DLD1 (cell line): Measurements from ENCODE around the gene ZP1.

Experiments
- in situ Hi-C: cut with HindIII; loops from 2 replicates; pipeline ENCODE4 v1.10.0; 2017; ENCODE audit warnings: low sequenced_read_pairs

Gene ZP1

DNA sequence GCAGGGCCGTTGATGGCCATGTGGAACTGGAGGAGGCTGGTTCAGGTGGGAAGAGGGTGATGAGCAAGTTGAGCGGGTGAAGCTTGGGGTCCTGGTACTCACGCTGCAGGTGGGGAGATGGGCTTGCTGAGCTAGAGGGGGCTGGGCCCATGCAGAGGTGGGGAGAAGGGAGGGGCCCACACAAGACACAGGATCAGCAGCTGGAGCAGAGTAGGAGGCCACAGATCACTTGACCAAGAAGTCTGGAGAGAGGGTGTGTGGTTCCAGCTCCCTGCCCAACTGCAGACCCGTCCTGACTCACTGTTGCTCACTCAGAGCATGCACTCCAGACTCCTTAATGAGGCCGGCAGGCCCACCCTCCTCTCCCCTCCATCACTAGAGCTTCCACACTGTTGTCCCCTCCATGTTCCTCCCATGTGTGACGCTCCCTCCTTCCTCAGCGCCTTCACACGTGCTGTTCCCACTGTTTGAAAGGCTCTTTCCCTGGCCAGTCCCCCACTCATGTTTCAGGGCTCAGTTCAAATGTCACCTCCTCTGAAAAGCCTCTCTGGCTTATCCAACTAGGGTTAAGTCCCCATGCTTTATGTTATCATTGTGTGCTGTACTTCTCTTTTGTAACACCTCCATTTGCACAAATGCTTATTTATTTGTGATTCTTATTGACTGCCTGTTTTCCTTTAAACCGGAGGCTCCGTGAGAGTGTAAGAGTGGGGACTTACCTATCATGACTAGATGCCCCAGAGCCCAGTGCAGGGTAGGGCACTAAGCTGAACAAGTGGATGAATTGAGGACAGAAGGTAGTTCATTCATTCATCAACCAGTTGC is 23.1 kb upstream of the ZP1 start:
- in situ Hi-C loops: no loop called here

DNA sequence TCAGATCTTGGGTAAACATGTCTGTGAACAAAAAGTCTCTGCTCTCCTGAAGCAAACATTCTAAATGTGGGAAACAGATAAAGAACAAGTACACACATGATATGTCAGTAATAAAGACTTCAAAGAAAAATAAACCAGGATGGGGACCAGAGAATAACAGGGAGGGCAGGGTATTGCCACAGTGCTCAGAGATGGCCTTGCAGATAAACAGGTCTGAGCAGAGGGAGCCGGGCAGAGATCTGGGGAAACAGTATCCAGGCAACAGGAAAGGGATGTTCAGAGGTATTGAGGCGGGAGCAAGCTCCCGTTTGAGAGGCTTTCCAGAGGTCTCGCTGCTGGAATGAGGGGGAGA is 22.5 kb upstream of the ZP1 start:
- in situ Hi-C loops: no loop called here

DNA sequence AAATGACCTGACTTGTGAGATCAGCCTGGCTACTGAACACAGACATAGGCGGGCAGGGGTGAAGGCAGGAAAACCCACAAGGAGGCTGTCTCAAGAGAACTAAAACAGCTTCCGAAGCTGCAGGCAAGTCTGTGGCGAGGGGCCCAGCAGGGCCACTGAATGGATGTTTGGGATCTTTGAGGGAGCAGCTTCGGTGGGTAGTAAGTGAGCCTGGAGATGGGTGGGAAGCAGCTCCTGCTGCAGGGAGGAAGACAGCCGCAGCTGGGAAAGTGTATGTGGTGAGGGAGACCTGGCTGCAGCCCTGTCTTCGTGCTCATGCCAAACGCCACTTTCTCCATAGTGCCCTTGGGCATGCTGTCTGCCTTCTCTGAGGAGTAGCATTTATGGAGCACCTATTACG is 22.0 kb upstream of the ZP1 start:
- in situ Hi-C loops: no loop called here

DNA sequence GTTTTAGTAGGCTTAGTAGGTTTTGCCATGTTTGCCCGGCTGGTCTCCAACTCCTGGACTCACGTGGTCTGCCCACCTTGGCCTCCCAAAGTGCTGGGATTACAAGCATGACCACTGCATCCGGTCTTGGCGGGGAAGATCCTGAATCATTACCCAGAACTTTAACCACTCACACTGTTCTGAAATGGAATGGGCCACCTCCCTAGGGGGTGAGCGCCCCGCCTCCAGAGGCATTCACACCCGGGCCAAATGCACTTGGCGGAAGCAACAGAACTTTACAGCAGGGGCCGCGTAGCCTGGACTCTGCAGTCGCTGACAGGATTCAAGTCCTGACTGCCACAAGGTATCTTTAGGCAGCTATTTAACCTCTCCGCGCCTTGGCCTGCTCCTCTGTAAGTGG is 20.1 kb upstream of the ZP1 start:
- in situ Hi-C loops: no loop called here

DNA sequence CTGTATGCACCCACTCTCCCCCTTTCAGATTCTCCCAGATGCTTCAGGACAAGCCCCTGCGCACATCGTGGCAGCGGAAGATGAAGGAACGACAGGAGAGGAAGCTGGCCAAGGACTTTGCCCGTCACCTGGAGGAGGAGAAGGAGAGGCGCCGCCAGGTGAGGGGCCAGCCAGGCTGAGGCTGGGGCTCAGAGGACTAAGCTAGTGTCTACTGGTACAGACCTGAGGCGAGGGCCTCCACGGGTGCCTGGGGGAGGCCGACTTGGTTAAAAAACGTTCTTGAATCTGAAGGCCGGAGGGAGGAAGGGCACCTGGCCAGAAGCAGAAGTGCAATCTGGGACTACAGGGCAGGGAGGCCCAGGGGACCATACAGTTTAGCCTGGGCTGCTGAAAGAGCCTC is 19.4 kb upstream of the ZP1 start:
- in situ Hi-C loops: no loop called here

DNA sequence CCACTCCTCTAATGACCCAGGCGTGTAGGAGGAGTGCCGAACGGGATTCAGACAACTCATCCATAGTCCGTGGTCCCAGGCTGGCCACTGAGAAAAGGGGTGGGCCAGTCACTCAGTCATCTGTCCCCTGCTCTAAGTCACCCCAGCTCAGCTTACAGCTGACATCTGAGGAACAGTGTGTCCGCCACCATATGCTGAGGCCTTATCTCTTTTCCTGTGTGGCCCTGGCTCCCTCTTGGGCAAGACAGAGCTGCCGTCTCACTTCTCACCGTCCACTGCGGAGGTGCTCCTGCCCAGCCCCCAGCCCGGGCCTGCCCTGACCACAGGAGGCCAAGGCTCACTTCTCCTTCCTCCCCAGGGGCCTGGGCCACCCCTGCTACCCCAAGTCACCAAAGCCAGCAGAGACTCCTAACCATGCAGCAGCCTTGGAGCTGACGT is 18.6 kb upstream of the ZP1 start:
- in situ Hi-C loops: no loop called here

DNA sequence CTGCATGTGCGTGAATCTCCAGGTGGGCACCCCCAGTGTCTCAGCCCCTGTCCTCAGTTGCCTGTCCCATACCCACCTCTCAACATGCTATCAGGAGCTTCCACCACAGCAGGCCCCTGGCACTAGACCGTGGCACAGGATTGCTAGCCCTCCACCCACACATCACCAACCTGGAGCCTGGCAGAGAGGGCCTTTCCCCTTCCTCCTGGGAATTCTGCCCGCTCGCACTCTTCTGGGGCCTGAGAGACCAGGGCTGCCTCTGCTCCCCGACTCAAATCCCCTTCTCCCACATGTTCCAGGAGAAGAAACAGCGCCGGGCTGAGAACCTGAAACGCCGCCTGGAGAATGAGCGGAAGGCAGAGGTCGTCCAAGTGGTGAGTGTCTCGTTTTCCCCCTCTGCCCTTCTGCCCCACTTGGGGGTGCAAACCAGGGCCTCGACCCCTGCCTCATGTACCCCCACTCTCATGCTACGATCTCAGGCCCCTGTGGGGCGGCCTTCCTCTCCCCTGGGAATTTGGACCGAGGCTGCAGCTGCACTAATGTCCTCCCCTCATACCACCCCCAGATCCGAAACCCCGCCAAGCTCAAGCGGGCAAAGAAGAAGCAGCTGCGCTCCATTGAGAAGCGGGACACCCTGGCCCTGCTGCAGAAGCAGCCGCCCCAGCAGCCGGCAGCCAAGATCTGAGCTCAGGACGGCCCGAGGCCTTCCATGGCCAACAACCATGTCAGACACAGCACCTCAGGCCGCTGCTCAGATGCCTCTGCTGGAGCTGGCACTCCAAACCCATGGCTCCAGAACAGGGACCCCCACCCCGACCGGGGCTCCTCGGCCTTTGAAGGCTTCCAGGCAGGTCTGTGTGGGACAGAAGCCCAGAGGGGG is 17.5 kb upstream of the ZP1 start:
- in situ Hi-C loops: no loop called here

DNA sequence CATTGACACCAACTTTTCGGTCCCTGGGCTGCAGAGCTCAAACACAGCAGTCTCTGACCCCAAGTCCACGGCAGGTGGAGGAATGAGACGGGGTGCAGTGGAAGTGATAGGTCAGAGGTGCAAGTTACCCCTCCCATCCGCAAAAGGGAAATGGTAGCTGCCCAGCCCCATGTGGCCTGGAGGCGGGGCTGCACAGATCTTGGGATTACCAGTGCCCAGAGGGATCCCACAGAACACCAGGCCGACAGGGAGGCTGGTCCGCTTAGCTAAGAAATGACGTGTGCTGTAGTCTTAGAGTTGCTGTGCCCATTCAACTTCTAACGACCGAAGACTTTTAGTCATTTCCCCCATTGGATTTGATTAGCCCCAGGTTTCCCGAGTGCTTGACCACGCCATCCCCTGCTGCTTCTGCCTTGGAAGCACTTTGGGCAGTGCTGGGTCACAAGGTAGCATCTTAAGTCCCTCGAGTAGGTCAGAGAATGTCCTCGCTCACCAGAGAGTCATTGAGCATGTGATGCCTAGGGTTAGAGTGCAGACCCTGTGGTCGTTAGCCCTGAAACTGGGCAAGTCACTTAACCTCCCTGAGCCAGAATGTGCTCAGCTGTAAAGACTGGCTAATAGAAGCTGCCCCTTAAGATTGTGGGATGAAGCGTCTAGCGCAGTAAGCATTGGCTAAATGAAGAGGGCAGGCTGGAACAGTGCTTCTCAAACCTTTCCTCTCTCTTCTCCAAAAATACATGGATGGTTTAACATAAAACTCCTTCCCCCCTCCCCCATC is 15.8 kb upstream of the ZP1 start:
- in situ Hi-C loops: no loop called here

DNA sequence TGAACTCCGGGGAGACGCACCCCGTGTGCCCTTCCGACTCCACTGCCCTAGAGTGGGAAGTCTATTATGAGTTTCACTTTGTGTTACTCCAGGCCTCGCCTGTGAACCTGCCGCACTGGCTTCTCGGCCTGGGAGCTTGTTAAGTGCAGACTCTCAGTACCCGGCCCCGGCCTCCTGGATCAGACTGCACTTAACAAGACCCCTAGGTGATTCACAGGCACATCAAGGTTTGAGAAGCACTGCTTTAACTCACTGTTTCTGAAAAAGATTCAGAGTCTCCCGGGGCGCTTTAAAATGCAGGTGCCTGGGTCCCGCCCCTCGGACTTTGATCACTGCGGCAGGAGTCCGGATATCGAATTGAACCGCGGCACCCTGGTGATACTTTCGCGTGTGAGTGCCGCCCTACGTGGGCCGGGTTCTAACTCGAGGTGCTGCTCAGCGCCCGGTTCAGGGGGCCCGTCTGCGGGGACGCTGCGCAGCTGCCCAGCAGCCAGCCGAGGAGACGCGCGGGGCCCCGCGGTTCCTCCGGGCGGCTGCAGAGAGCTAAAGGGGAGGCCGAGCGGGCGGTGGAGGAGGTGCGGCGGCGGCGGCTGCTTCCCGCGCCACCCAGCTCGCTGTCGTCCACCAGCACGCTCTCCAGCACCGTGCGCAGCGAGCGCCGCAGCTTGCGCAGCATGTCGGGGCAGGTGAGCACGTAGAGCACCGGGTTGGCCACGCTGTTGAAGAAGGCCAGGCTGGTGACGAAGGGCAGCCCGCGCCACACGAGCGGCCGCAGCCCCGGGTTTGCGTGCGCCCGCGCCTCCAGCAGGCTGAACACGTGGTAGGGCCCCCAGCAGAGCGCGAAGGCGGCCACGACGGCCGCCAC is 15.0 kb upstream of the ZP1 start:
- in situ Hi-C loops: no loop called here

DNA sequence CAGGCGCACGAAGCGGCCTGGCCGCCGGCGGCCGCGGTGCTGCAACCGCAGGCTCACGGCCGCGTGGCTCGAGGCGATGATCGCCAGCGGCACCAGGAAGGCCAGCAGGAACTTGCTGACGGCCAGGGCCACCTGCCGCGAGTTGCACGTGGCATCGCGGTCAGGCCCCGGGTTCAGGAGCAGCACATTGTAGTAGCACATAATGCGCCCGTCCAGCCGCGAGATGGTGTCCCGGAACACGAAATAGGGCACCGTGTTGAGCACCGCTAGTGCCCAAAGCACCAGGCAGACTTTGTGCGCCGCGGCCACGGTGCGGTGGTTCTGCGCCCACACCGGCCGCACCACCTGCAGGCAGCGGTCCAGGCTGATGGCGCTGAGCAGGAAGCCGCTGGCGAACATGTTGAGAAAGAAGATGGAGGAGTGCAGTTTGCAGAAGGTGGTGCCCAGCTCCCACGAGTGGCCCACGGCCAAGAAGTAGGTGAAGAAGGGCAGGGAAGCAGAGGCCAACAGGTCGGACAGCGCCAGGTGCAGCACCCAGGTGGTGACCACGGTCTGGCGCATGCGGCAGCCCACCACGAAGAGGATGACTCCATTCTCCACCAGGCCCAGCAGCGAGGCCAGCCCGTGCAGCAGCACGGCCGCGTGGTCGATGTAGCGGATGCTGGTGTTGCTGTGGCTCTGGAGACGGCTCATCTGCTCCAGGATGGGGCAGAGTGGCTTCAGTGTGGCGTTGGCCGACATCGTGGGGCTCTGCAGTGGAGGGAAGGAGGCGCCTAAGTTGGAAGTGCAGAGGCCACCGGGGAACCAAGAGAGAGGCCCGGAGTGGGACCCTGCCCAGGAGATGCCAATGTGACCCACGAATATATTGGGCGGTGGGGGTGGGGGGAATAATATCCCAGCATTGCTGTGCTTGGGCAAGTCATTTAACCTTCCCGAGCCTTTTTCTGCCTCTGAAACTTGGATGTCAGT is 14.1 kb upstream of the ZP1 start:
- in situ Hi-C loops: no loop called here

DNA sequence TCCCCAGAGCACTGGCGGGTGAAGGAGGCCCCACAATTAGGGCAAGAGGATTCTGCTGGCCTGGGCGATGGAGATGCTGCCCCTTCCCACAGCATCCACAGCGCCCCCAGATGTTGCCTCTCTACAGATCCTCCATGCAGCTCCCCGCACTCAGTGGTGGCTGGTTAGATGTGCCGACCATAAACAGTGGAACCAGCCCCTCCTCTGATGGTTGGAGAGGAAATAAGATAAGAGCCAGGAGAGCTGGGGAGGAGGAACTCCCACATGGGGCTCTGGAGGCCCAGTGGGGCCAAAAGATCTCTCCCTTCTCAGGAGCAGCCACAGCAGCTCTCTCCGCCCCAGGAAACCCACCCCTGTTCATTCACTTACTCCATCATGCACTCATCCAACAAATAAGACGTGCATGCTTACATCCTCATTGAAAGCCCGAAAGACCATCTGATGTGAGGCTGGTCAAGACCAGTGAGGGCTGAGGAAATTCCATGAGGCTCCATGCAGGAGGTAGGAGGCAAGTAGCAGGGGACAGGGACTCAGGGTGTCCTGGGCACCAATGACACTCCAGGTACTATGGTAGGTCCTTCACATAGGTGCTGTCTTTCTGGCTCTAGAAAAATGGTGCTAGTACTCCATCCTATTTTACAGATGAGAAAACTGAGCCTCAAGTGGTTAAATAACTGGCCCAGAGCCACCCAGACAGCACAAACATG is 13.0 kb upstream of the ZP1 start:
- in situ Hi-C loops: no loop called here

DNA sequence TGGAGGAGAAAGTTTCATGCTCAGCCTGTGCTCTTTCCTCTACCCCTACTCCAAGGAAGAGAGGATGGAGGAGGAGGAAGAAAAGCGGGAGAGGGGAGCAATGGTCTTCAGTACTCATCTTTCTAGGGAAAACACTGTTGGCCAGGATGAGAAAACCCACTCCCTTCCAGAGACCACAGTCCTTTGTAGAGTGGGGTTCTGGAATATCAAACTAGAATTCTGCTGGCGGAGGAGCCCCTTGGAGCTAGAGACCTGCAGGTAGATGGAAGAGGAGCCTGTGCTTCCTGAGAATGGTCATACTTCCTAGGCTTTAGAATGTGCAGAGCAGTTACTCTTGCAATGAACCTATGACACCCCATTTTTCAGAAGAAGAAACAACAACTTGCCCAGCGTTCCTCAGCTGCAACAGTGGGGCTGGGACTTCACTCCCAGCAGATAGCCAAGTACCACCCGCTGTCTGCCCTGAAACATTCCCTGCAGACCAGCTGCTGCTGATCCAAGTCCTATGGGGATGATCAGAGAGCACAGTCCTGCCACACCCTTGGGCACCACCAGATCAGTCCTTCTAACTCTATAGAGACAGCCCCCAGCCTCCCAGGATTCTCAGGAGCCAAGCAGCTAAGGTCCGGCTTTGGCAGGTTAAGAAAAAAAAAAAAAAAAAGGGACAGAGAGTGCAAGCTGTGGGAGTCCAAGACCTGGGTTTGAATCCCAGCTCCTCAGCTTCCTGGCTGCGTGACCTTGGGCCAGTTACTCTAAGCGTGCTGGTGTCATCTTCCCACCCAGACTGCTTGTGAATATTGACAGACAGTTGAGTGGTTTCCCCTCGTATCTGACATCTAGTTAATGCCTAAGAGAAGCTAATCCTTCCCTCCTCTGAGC is 12.3 kb upstream of the ZP1 start:
- in situ Hi-C loops: no loop called here

DNA sequence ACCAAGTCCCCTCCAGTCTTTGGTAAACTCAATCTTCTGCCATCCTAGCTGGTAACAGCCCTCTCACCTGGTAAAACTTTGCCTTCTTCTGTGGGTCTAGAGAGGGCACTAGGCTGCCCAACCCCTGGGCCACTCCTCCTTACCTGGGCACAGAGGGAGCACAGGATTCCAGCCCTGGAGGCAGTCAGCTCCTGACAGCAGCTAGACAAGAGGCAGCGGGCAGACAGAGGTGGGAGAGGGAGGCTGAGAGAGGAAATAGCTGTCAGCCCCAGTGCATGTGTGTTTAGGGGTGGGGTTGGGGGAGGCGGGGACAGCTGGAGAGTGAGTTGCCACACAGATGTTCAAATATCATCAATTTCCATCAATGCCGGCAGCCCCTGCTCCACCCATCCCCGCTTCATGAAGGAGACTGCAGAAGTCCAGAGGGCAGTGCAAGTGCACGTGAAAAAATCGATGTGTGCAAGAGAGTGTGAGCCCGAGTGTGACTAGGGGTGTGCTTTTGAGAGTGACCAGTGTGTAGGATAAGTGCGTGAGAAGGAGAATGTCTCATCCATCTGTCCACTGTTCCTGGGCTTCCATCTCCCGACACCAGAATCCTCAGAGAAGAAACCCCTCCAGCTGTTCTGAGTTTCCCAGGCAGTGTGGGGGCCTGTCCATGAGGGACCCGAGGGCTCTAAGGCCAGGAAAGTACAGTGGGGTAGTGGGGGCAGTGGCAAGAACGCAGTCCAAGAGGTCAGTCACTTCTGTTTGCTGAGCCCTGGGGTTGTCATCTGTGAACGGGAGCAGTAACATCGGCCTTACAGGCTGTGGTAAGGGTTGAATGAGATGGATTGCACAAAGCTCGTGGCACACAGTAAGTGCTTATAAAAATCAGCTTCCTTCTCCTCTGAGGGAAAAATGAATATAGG is 11.4 kb upstream of the ZP1 start, which contains the start of gene PTGDR2:
PTGDR2 (minus strand) TSS at position 225 of the 908 bp plus-strand sequence. CDS start 2,228 bp downstream, outside the sequence.
- in situ Hi-C loops: no loop called here

DNA sequence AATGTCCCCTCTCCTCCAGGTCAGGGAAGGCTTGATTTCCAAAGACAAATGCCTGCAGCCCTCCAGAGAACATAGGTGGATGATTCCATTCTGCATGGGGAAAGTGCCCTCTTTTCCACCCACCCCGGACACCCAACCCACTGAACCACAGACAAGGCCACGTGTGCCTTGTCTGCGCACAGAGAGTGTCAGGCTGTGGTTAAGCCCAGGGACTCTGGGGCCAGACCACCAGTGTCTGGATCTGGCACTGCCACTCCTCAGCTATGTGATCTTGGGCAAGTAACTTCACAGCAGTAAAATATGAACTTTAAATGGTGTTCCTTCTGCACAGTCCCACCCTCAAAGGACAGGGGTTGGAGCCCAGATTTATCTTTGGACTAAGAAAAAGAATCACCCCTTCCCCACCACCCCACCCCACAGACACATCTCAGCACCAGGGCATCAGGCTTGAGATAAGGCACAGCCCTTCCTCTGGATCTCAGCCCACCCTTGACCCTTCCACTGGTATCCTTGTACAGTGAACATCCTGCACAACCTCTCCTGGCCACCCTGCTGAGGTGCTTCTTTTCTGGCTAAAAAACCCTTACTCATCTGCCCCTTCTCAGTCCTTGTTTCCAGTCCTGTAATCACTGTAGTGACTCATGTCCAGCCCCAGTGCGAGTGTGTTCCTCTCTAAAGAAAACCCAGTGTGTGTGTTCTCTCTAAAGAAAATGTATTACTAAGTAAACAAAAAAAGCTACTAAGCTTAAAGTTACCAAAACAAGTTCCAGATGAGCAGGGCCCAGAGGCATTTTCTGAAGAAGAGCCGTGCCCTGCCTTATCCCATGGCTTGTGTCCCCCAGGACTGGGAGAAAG is 9.7 kb upstream of the ZP1 start:
- in situ Hi-C loops: no loop called here

DNA sequence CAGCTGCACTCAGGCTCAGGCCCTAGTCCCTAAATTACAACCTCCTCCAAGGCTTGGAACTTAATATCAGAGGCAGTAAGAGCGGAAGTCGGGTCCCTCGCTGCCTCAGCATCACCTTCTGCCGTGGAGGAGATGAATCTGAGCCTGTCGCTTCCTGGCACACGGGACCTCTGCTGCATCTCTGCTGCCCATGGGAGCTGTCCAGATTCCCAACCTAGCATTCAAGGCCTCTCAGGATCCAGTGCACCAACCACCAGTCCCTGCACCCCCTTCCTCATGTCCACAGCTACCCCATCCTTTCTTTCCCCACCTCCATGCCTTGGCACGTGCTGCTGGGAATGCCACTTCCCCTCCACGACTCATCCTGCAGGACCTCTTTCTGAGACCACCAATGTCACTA is 9.1 kb upstream of the ZP1 start:
- in situ Hi-C loops: no loop called here
